Ureter (tissue), 1 donor: Measurements from ENCODE around the gene MOCOS. TPM values are rescaled to one million over a fixed set of nuclear protein-coding genes. Genes with fewer than 3 reads are reported as not detected.
"Not testable (repeated sequence)": the region's sequence is repeated elsewhere in the genome, so short reads cannot be mapped to it uniquely, and the experiment has no call there.

Source experiments
- DNase-seq: peaks from one replicate; pipeline ENCODE4 v3.0.0-alpha.2; 2020; ENCODE audit warnings: low spot score
- total RNA-seq: library from RNA; stranded (reverse); gene quantifications from one replicate; pipeline ENCODE4 v1.2.4, GENCODE V29; 2023
- donor health status: DM: yes; HTN: yes; CAD: no.

MOCOS gene
- total RNA-seq, result 38.0 TPM

DNA sequence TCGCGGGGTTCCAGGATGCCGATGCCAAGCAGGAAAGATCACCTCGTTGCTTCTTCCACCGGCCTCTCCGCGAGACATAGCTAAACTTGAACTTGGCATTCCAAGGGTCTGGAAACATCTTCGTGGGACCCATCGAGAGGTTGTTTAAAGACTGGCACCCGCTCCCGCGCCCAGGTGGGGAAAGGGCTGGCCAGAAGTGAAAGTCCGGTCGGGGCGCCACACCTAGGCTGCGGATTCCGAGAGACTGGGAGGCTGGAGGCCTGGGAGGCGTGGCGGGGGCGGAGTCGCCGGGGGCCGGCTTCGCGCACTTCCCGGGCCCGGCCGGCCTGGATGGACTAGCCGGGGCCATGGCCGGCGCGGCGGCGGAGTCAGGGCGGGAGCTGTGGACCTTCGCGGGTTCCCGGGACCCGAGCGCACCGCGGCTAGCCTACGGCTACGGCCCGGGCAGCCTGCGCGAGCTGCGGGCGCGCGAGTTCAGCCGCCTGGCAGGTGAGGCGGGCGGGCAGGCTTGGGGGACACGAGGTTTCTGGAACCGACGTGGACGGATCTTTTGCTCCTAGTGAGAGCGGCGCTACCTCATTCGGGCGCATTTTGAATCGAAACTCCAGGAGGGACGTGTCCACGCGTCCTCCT lies at the start of gene MOCOS:
Gene MOCOS (plus strand): TSS at position 305 of the 633 bp plus-strand sequence. CDS start 43 bp downstream, at position 348.
- peak; percentile 82 for DNase-seq

DNA sequence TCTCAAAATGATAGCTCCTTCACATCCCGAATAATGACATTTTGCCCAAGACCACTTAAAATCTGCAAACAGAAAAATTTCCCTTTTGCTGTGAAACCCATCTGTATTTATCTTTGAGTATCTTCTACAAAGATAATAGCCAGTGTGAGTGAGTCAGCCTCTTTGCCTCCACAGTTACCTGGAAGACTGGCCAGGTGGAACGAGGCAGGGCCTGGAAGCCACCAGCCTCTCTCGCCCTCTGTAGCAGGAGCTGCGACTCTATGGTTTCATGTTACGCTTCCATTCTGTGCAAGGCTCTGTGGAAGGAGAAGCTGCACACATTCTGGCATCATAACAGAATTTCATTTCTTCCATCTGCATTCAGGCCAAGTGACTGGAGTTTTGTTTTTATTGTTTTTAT lies 48.1 kb upstream of the MOCOS start:
- no peak for DNase-seq

GRCh38 chr18:36141576-36141975 lies 45.7 kb upstream of the MOCOS start:
- no peak for DNase-seq

DNA sequence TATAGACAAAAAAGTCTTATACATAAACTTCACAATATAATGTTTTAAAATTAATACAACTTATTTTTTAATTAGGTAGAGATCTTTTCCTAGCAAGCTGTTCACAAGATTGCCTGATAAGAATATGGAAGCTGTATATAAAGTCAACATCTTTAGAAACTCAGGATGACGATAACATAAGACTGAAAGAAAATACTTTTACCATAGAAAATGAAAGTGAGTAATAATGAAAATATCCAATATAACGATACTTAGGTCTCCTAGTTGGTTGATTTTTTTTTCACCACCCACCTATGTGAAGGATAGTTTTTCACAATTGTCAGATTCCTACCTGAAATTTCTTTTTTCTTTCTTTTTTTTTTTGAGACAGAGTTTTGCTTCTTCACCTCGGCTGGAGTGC lies 44.5 kb upstream of the MOCOS start:
- DNase-seq, result no peak

- no peak for DNase-seq
Observed at GRCh38 chr18:36143391-36143790, 43.9 kb upstream of the MOCOS start.

- DNase-seq, result no peak
Observed at GRCh38 chr18:36149514-36150289, 37.6 kb upstream of the MOCOS start.

- no peak for DNase-seq
Observed at GRCh38 chr18:36152781-36153180, 34.5 kb upstream of the MOCOS start.

DNA sequence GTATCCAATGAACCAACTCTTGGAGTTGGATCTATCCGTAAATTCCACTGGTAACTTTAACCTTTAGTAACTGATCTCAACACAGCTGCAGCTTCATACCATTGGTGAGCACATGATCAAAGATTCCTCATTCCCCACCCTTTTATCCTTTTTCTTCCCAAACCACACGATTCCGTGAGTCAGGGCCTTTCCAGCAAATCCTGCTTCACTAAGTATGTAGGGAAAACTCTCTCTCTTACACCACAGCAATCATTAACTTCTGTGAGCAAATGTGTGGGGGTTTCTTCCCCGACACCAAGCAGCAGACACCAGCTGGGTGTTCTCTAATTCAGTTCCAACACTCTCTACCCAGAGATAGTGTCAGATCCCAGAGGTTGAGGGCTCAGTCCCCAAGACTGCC lies 34.1 kb upstream of the MOCOS start:
- DNase-seq, result no peak

GRCh38 chr18:36153771-36154170 lies 33.5 kb upstream of the MOCOS start:
- no peak for DNase-seq

DNA sequence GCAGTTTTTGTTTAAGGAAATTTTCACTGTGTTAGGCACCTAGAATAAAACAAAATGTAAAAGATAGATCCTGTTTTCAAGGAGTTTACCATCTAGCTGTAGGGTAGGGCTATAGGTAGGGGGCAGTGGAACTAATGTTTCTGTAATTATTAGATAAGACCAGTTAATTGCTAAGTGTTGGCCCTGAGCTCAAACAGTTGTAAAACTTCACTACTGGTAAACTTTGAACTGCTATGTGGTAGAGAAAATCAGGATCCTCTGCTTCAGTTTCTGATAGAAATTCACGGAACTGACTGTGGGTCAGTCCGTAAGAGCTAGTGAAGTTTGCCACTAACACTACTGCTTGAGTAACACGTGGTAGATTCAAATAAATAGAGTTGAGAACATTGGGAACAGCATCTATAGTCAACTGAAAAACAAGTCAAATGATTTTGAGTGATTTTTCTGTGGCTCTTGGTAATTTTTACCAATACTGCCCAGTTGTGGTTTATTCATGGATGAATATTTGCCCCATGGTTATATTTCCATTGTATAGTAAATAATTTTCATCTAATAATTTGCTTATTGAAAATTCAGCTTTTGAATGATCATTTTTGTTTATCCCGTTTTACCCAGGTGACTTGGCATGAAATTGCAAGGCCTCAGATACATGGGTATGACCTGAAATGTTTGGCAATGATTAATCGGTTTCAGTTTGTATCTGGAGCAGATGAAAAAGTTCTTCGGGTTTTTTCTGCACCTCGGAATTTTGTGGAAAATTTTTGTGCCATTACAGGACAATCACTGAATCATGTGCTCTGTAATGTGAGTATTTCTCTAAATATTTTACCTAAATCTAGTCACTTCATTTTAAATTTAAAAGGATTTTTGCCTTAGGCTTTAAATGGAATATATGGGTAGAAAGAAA lies 31.2 kb upstream of the MOCOS start:
- no peak for DNase-seq

DNA sequence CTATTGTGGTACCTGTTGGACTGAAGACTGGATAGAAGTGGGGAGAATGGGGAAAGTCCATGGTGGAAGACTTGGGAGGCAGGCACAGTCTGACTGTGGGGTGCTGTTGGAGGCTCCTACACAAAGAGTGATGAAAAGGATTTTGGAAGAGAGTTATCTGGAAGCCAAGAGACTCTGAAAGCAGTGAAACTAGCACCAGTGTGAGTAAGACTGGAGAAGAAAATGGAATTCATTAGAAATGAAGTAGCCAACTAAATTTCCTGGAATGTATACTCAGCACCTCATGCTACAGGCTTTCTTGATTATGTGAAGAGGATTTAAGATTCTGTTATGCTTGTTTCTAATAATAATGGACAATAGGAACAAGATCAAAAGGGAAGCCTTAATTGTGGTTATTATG lies 29.9 kb upstream of the MOCOS start:
- no peak for DNase-seq

- DNase-seq, result no peak
Observed at GRCh38 chr18:36158266-36158867, 28.9 kb upstream of the MOCOS start.

GRCh38 chr18:36160959-36161371 lies 26.3 kb upstream of the MOCOS start:
- no peak for DNase-seq

- no peak for DNase-seq
Observed at GRCh38 chr18:36162981-36163380, 24.3 kb upstream of the MOCOS start.

DNA sequence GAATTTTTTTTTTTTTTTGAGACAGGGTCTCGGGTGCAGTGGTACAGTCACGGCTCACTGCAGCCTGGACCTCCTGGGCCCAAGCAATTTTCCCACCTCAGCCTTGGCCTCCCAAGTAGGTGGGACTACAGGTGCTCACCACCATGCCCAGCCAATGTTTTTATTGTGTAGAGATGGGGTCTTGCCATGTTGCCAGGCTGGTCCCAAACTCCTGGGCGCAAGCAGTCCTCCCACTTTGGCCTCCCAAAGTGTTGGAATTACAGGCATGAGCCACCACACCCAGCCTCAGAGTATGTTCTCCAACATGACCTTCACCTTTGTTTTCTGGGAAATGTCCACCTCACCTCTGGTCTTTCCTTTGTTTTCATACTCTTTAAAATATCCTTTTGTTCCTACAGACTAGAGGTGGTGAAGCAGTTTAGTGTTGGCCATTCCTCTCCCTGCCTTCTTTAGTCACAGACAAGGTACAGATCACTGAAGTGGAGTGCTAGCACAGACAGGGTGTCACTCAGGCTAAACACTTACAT lies 19.5 kb upstream of the MOCOS start:
- DNase-seq, result no peak

GRCh38 chr18:36168296-36168695 lies 19.0 kb upstream of the MOCOS start:
- not testable (repeated sequence) for DNase-seq

- no peak for DNase-seq
Observed at GRCh38 chr18:36169938-36170337, 17.4 kb upstream of the MOCOS start.

DNA sequence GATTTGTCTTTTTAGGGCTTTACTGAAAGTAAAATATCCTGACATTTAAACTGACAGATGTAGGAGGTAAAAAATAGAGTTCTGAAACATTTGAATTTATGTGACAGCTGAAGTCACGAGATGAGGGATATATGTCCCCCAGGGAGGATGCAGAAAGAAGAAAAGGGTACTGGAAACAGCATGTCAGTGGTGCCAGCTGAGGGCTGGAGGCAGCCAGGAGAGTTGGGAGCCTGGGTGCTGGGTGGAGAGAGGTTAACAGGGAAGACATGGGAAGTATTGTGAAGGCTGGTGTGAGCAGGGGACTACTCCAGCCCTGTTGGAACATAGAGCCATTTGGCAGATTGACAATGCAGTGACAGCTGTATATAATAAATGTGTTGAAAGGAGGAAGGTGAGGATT lies 11.8 kb upstream of the MOCOS start:
- DNase-seq, result no peak

GRCh38 chr18:36176177-36176584 lies 11.1 kb upstream of the MOCOS start:
- no peak for DNase-seq

- no peak for DNase-seq
Observed at GRCh38 chr18:36176711-36177110, 10.6 kb upstream of the MOCOS start.

DNA sequence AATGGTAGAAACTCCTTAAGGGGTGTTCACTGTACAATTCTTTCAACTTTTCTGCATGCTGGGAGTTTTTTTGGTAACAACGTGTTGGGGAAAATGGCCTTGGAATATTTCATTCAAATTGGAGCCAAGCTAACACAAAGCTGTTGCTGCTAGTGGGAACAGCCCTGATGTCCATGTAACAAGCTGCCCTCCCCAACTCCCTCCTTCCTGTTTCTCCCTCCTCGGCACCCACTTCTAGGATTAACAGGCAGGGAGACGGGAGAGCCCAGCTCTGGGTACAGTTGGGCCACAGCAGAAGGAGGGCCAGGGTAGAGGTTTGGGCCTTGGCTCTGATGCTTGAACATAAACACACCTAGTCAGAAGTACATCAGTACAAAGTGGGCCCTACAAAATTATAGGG lies 9.4 kb upstream of the MOCOS start:
- no peak for DNase-seq
